Ishikawa (cell line): Measurements from ENCODE around the gene NSUN2.

Source experiments
- EGR1 ChIP-seq: IDR thresholded peaks from 2 replicates; pipeline ENCODE4 v1.6.1; 2012
- EP300 ChIP-seq: IDR thresholded peaks from 2 replicates; pipeline ENCODE4 v1.6.1; 2012; ENCODE audit warnings: borderline replicate concordance
- RAD21 ChIP-seq: IDR thresholded peaks from 2 replicates; pipeline ENCODE4 v1.6.1; 2012; ENCODE audit warnings: low read depth
- TAF1 ChIP-seq: IDR thresholded peaks from 2 replicates; pipeline ENCODE4 v1.6.1; 2012; ENCODE audit warnings: low read depth, mild to moderate bottlenecking
- TEAD4 ChIP-seq: IDR thresholded peaks from 2 replicates; pipeline ENCODE4 v1.6.1; 2012
- TF ChIP-seq, protein P1 (sequence below): IDR thresholded peaks from 2 replicates; pipeline ENCODE4 v1.6.1; 2012
- TF ChIP-seq, protein P2 (sequence below): IDR thresholded peaks from 2 replicates; pipeline ENCODE4 v1.6.1; 2012
- TF ChIP-seq, protein P3 (sequence below): IDR thresholded peaks from 2 replicates; pipeline ENCODE4 v1.6.1; 2012; ENCODE audit warnings: low read depth, mild to moderate bottlenecking

DNA sequence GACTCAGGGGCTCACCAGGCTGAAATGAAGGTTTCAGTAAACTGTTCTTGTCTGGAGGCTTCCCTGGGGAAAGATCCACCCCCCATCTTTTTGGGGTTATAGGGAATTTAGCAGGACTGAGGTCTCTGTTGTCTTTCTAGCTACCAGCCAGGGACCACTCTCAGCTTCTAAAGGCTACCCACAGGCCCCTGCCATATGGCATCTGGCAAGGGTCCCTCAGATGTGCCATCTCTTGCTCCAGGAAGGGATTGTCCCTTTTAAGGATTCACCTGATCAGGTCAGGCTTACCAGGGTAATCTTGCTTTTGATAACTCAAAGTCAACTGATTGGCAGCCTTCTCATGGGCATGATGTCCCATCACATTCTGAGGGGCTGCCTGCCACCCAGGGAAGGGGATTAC is 65.0 kb downstream of the NSUN2 start:
- TF ChIP-seq EP300 (no peak), RAD21 (no peak), TAF1 (no peak), TEAD4 (no peak), EGR1 (no peak)
- TF ChIP-seq, protein P1, sequence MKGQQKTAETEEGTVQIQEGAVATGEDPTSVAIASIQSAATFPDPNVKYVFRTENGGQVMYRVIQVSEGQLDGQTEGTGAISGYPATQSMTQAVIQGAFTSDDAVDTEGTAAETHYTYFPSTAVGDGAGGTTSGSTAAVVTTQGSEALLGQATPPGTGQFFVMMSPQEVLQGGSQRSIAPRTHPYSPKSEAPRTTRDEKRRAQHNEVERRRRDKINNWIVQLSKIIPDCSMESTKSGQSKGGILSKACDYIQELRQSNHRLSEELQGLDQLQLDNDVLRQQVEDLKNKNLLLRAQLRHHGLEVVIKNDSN, result no peak
- TF ChIP-seq, protein P2, sequence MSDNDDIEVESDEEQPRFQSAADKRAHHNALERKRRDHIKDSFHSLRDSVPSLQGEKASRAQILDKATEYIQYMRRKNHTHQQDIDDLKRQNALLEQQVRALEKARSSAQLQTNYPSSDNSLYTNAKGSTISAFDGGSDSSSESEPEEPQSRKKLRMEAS, result no peak
- TF ChIP-seq, protein P3, sequence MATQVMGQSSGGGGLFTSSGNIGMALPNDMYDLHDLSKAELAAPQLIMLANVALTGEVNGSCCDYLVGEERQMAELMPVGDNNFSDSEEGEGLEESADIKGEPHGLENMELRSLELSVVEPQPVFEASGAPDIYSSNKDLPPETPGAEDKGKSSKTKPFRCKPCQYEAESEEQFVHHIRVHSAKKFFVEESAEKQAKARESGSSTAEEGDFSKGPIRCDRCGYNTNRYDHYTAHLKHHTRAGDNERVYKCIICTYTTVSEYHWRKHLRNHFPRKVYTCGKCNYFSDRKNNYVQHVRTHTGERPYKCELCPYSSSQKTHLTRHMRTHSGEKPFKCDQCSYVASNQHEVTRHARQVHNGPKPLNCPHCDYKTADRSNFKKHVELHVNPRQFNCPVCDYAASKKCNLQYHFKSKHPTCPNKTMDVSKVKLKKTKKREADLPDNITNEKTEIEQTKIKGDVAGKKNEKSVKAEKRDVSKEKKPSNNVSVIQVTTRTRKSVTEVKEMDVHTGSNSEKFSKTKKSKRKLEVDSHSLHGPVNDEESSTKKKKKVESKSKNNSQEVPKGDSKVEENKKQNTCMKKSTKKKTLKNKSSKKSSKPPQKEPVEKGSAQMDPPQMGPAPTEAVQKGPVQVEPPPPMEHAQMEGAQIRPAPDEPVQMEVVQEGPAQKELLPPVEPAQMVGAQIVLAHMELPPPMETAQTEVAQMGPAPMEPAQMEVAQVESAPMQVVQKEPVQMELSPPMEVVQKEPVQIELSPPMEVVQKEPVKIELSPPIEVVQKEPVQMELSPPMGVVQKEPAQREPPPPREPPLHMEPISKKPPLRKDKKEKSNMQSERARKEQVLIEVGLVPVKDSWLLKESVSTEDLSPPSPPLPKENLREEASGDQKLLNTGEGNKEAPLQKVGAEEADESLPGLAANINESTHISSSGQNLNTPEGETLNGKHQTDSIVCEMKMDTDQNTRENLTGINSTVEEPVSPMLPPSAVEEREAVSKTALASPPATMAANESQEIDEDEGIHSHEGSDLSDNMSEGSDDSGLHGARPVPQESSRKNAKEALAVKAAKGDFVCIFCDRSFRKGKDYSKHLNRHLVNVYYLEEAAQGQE, result no peak
